Pulmonary artery endothelial cell (primary cell): Measurements from ENCODE around the gene SLC8A2. TPM values are rescaled to one million over a fixed set of nuclear protein-coding genes. Genes with fewer than 3 reads are reported as not detected.
"Not testable (repeated sequence)": the region's sequence is repeated elsewhere in the genome, so short reads cannot be mapped to it uniquely, and the experiment has no call there.

Experiments used
- DNase-seq: peaks from one replicate; pipeline ENCODE4 v3.0.0-alpha.2; 2011; ENCODE audit warnings: low read depth, low spot score
- total RNA-seq: library from RNA; depleted of rRNA; stranded (reverse); fragments of >200 nt; gene quantifications from 2 replicates; pipeline ENCODE4 v1.2.3, GENCODE V29; 2014

The SLC8A2 gene
- total RNA-seq, 1 donor from 2014 or later: not detected

GRCh38 chr19:47489072-47489914 lies 17.6 kb upstream of the SLC8A2 start:
- DNase-seq: no peak

GRCh38 chr19:47487551-47488515 lies 16.1 kb upstream of the SLC8A2 start:
- DNase-seq: no peak

- no peak for DNase-seq
Measured at GRCh38 chr19:47486900-47487299, 15.2 kb upstream of the SLC8A2 start.

GRCh38 chr19:47486220-47486619 lies 14.5 kb upstream of the SLC8A2 start:
- not testable (repeated sequence) for DNase-seq

- DNase-seq: no peak
Measured at GRCh38 chr19:47485210-47485609, 13.5 kb upstream of the SLC8A2 start.

- DNase-seq: peak; percentile 75
Measured at GRCh38 chr19:47483800-47484690, 12.4 kb upstream of the SLC8A2 start, which contains the start of gene KPTN. Gene KPTN, minus strand, starts transcription at chr19:47484219. Its CDS starts 59 bp downstream, at chr19:47484160.

- no peak for DNase-seq
Measured at GRCh38 chr19:47483200-47483599, 11.5 kb upstream of the SLC8A2 start.

- DNase-seq: no peak
Measured at GRCh38 chr19:47481460-47482052, 9.9 kb upstream of the SLC8A2 start.

GRCh38 chr19:47480658-47481057 lies 9.0 kb upstream of the SLC8A2 start:
- DNase-seq: no peak

- no peak for DNase-seq
Measured at GRCh38 chr19:47479701-47480503, 8.2 kb upstream of the SLC8A2 start.

GRCh38 chr19:47476438-47476972 lies 4.8 kb upstream of the SLC8A2 start:
- DNase-seq: no peak

GRCh38 chr19:47475465-47475864 lies 3.8 kb upstream of the SLC8A2 start:
- no peak for DNase-seq

- no peak for DNase-seq
Measured at GRCh38 chr19:47473336-47473735, 1.6 kb upstream of the SLC8A2 start.

GRCh38 chr19:47471381-47471732 lies 336 bp downstream of the SLC8A2 start:
- DNase-seq: no peak

GRCh38 chr19:47470447-47471195 lies 1.1 kb downstream of the SLC8A2 start:
- DNase-seq: no peak

- DNase-seq: no peak
Measured at GRCh38 chr19:47469719-47470118, 2.0 kb downstream of the SLC8A2 start.

- DNase-seq: no peak
Measured at GRCh38 chr19:47469363-47469700, 2.4 kb downstream of the SLC8A2 start.

- DNase-seq: no peak
Measured at GRCh38 chr19:47467914-47468313, 3.8 kb downstream of the SLC8A2 start.

- DNase-seq: no peak
Measured at GRCh38 chr19:47465957-47466356, 5.7 kb downstream of the SLC8A2 start.
